ENCODE data around the gene RAD51B.

The RAD51B gene

GRCh38 chr14:68399971-68400370, 580.4 kb downstream of the RAD51B start:
- DNase-seq: no peak

DNA sequence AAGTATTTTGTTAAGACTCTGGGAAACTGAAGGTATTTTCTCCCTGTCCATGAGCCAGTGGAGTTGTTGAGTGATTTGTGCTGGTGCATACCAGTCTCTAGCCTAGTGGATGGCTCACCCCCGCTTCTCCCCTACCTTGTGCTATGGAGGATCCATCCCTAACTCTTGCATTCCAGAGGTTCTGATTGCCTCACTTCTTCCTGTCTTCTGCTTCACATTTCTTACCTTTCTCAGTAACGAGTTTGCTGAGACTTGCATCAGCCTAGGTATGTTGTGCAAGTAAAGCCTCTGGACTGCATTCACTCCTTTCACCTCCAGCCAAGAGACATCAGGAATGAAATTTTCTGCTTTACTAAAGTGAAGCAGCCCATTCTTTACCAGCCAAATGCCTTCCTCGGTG, 581.7 kb downstream of the RAD51B start:
- no peak for DNase-seq

GRCh38 chr14:68401855-68402254, 582.3 kb downstream of the RAD51B start:
- no peak for DNase-seq

- DNase-seq: no peak
These were observed 583.0 kb downstream of the RAD51B start for GRCh38 chr14:68402525-68403101.

- no peak for DNase-seq
These were observed 583.9 kb downstream of the RAD51B start for GRCh38 chr14:68403191-68404145.

DNA sequence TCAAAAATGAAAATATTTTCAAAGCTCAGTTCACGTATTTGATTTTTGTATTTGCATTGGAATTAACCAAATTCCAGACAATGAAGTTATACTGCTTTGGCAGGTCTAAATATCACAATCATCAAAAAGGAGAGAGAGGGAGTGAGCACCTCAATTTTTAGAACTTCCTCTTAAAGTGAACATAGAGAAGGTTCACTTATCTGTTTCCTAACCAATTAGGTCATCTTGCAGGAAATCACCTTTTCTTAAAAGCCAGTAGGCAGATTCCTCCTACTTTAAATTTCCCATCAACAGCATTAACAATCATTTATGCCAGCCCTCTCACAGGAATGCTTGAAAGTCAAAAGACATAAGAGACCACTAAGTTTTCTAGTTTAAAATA, 584.6 kb downstream of the RAD51B start:
- no peak for DNase-seq

DNA sequence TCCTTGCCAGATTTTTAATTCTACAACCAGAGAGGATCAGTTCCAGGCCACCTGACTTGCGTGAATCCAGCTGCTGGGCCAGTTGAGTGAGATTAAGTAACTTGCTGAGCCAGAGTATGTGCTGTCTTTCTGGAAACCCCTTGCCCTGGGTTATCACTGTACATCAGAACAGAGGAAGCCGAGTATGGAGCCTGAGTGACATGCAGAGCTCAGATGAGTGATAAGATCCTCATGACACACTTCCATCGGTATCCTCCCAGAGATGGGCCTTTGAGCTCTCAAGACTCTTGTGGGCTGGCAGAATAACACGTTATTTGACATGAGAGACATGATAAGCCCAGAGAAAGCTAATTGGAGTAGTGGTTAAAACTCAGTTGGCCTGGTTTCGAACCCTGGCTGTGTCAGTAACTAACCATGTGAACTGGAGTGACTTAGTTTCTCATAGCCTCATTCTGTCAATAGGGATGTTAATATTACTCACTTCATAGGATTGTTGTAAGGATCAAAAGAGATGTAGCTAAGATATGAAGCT, 585.1 kb downstream of the RAD51B start:
- DNase-seq: no peak

DNA sequence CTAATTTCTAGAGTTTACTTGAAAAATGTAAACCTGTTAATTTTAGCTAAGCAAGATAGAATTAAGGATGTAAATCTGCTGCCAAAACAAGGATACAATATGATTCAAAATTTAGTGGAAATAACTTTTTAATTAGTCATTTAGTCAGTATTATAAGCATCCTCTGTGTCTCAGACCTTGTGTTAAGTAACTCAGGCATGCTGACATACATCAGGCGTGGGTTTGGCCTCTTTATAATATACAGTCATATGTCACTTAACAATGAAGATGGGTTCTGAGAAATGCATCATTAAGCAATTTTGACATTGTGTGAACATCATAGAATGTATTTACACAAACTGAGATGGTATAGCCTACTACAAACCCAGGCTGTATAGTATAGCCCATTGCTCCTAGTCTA, 586.4 kb downstream of the RAD51B start:
- no peak for DNase-seq

DNA sequence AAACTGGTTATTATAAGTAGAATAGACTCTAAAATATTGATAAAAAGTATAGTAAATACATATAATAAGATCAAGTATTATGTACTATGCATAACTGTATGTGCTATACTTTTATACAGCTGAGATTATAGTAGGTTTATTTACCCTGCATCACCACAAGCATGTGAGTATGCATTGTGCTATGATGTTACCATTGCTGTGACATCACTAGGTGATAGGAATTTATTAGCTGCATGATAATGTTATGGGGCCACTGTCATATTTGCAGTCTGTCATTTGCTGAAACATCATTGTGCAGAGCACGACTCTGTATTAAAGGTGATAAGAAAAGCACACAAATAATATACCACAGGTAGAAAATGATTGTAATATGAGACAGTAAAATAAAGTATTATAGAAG, 587.7 kb downstream of the RAD51B start:
- DNase-seq: no peak

GRCh38 chr14:68407825-68408224, 588.2 kb downstream of the RAD51B start:
- no peak for DNase-seq

DNA sequence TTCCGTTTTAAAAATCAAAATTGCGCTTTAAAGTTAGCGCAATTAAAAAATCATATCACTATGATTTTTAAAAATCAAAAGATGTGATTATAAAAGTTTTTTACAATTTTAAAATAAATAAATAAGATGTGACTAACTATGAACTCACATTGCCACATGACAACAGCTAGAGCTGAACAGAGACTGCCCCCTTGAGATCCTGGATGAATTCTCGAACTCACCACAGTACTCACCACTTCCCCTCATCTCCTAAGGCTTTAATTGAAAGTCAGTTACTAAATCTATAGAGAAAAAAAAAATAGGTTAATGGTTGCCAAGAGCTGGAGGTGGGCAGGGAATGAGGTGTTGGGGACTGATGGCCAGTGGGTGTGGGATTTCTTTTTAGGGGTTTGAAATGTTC, 589.1 kb downstream of the RAD51B start:
- DNase-seq: no peak

DNA sequence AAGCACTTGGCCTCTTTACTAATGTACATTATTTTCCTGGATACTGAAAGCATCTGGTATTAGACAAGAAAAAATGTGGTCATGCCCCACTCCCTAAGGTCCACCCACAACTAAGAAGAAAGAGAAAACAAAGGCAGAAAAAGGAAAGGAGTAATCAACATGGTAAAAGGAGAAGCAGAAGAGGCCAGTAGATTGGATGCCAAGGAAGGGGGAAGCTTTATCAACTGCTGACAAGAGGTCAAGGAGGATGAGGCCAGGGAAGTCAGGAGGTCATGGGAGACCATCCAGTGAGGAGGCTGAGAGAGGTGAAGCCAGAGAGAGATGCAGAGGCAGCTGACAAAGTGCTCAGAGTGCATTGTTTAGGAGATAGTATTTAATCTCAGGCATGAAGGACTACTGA, 589.8 kb downstream of the RAD51B start:
- DNase-seq: no peak

GRCh38 chr14:68412505-68413465, 593.2 kb downstream of the RAD51B start:
- DNase-seq: no peak

DNA sequence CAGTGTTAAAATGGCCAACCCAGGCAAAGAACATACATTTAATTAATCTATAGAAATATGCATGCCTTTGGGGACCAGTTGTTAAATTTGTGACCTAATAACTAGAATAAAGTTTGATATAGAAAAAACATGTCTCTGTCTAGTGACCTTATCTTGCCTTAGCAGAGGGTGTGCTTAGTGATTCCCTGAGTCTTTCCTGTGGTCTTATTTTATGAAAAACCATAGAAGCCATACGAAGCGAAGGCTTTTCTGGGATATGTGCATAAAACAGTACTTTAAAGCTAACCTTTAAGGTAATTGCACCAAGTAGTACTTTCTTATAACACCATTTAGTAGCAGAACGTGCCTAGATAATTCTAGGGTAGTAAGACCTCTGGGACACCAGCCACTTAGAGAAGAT, 593.9 kb downstream of the RAD51B start:
- no peak for DNase-seq

DNA sequence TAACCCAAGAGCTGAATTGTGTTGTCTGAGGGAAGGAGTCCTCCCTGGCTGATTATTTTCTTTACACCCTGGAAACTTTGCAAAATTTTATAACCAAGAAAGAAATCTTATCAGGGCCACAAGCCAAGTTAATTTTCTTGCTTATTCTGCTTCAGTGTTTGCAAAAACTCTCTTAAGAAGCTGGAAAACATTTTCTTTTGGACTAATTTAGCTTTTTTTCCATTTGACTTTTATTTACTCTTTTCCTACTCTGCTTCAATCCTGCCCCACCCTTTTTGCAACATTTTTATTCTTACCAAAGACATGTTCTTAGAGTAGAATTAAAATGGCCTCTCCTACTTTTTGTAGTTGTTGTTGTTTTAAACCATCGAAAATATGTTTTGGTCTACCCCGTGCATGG, 594.5 kb downstream of the RAD51B start:
- no peak for DNase-seq

DNA sequence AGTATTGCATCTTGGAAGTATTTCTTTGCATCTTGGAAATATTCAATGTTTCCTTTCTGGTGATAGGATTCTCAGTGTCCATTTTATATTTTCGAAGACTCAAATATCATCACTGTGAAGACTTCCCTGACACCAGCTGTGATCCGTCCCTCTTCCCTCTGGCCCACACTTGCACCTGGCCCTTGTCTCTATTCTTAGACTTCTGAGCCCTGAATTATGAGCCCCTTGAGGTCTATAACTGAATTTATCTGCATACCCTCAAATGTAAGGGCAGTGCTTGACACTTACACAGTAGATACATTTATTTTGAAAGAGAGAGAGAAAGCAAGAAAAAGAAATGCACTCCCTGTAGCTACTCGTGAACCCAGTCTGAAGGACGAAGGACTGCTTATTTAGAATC, 596.6 kb downstream of the RAD51B start:
- no peak for DNase-seq

DNA sequence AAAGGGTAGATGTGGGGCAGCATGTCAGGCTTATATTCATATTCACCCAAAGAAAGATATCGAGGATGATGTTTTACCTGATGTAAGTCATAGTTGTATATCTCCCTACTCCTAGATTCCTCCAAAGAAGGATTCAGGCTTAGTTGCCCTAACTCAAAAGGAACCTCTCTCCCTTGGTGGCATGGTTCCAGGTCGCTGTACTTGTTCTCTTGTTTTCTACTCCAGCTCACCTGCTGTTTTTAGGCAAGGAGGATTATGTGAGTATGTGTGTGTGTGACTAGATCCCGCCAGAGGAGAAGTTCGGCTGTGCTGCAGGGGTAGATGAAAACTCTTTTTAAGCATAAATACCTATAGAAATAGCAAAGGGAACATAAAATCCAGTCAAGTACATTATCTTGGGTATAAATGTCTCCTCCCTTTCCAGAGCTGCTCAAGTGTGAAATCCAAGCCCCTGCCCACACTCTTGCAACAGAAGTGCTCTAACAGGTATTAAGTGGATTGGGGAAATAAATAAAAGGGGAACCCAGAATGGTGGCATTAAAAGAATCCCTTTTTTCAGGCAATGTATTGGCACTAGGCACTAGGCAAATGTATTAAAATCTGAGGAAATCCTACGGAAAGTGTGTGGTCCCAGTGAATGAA, 597.6 kb downstream of the RAD51B start:
- DNase-seq: no peak

DNA sequence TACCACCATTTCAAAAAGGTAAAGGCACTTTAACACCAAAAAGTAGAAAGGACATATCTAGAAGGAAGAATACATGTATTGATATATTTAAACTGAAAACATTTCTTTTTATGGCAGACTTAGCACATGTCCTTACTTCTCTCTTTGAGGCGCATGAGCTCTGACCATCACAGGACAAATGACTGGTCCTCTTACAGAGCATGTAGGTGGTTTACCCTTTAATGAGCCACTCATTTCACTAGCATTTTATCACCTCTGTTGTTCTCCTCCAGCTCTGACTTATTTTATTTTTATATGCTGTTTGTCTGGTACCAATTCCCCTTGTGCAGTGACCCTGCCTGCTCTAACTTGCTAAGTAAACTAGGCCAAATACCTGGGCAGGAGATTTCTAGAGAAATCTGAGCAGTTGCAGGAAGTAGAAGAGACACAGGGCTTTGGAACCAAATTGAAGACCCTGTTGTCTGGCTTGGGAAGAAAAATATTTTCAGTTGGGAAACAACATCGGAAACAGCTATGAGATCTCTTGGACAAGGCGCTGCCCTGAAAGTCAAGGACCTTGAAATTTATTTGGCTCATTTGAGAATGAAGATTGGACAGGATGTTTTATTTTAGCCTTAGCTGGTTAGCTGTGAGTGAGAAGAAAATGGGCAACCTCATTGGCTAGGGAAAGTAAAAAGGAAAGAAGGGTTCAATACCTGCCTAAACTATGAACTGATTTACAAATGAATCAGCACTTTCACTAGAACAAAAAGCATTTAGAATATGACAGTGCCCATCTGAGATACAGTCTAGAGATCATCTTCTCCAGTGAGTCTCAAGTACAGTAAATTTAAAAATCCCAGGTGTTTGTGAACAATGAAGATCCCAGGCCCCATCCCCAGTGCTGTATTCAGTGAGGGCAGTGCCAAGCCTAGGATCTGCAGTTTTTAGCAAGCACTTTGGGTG, 598.9 kb downstream of the RAD51B start:
- no peak for DNase-seq

DNA sequence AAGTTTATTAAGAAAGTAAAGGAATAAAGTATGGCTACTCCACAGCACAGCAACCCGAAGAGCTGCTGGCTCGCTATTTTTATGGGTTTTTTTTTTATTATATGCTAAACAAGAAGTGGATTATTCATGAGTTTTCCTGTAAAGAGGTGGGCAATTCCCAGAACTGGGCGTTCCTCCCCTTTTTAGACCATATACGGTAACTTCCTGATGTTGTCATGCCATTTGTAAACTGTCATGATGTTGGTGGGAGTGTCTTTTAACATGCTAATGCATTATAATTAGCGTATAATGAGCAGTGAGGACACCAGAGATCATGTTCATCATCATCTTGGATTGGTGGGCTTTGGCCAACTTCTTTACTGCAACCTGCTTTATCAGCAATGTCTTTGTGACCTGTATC, 600.8 kb downstream of the RAD51B start:
- no peak for DNase-seq

DNA sequence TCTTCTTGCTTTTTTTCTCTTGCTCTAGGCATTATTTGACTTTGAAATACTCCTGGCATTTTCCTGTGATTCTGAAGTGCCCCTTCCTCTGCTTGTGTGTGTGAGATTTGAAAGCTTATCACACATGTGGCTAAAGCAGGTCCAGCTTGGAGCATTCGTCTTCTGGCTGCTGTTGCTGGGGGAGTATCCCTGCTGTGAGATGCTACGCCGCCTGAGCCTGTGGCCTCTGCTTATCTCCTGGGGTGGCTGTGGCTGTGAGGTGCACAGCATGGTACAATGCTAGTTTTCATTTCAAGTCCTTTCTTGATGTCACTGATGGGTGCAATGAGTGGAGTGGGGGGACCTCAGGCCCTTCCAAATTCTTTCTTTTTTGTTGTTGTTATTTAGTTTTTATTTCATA, 601.5 kb downstream of the RAD51B start:
- DNase-seq: no peak

DNA sequence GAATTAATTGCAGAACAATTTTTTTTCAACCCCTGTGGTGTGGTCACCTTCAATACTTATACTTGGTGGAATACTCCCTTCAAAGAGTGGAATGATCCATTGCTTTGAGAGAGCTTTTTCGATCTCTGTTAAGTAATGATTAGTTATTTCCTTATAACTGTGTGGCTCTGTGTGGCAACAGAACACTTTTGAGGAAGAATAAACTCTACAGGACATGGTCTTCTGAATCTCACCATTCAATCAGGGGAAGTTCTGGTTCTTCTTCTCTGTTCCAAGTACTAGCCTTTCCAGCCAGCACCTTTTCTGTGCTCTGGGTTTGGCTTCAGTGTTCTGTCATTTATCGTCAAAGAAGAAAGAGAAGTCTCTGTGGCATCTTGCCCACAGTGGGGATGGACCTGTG, 604.1 kb downstream of the RAD51B start:
- no peak for DNase-seq
